Mesodermal cell (in vitro differentiated cells): ENCODE measurements around the gene SLC8A3. TPM values are rescaled to one million over a fixed set of nuclear protein-coding genes. Genes with fewer than 3 reads are reported as not detected.
"Not testable (repeated sequence)": the region's sequence is repeated elsewhere in the genome, so short reads cannot be mapped to it uniquely, and the experiment has no call there.

Source experiments
- H3K27ac ChIP-seq: 2 replicates; pipeline ENCODE4 v1.7.0; 2013; ENCODE audit warnings: mild to moderate bottlenecking, low read depth, low read length, moderate library complexity; ENCODE audit not compliant: severe bottlenecking
- H3K36me3 ChIP-seq: 2 replicates; pipeline ENCODE4 v1.7.1; 2013; ENCODE audit warnings: mild to moderate bottlenecking, low read length, moderate library complexity; ENCODE audit not compliant: control insufficient read depth, insufficient read depth
- H3K4me1 ChIP-seq: one replicate; pipeline ENCODE4 v1.7.1; 2013; ENCODE audit warnings: mild to moderate bottlenecking, low read length; ENCODE audit not compliant: insufficient read depth, control insufficient read depth, poor library complexity, severe bottlenecking
- H3K4me3 ChIP-seq: 2 replicates; pipeline ENCODE4 v1.7.0; 2013; ENCODE audit warnings: low read length, control low read depth, mild to moderate bottlenecking; ENCODE audit not compliant: insufficient read depth, poor library complexity, severe bottlenecking; ENCODE audit errors: extremely low read depth
- H3K9me3 ChIP-seq: 2 replicates; pipeline ENCODE4 v1.7.1; 2013; ENCODE audit warnings: mild to moderate bottlenecking, low read length, moderate library complexity; ENCODE audit not compliant: control insufficient read depth
- WGBS, 2 experiments: methylation state at CpG; one replicate each; pipeline ENCODE4 v1.1.5; 2013; ENCODE audit warnings: missing lambda C conversion rate in 2 of 2; ENCODE audit not compliant: insufficient coverage in 2 of 2; 5-methylcytosine and 5-hydroxymethylcytosine counted together
- polyA plus RNA-seq, 2 experiments: library from polyadenylated mRNA; stranded (reverse); fragments of 50-300 nt; gene quantifications; one replicate each; pipeline ENCODE4 v1.2.3, GENCODE V29; 2013

The SLC8A3 gene
- polyA plus RNA-seq (2013, experiment 1 of 2): 1.3 TPM
- polyA plus RNA-seq (2013, experiment 2 of 2): 0.71 TPM

GRCh38 chr14:70188659-70189455 lies at the start of gene SLC8A3:
Gene SLC8A3 (minus strand): TSS chr14:70188951. CDS start chr14:70168422, 20,529 bp downstream.
- H3K4me1 ChIP-seq: peaks cover 15% of the 10 kb centered on the region
- 0 to 1% methylated on average over 75 to 79 of the region's 83 CpGs for whole genome bisulfite sequencing, 2 experiments
- H3K27ac ChIP-seq: no peak within 1 kb of the TSS
- no peaks in the 10 kb centered on the region for H3K36me3 ChIP-seq
- peak within 1 kb of the TSS; percentile 49 for H3K4me3 ChIP-seq
- H3K9me3 ChIP-seq: no peaks in the 10 kb centered on the region

GRCh38 chr14:70237710-70238109 lies 49.0 kb upstream of the SLC8A3 start:
- WGBS, 2 experiments: 80 to 82% methylated on average over 1 to 3 of the region's 3 CpGs

GRCh38 chr14:70234066-70234950 lies 45.6 kb upstream of the SLC8A3 start:
- Histone ChIP-seq H3K4me3 (no peak overlapping the region), H3K27ac (no peak overlapping the region), H3K36me3 (no peaks in the 10 kb centered on the region), H3K4me1 (peaks cover 3% of the 10 kb centered on the region), H3K9me3 (no peaks in the 10 kb centered on the region)
- WGBS, 2 experiments: 95 to 96% methylated on average over 31 to 56 of the region's 61 CpGs

More at GRCh38 chr14:70237710-70238109, 49.0 kb upstream of the SLC8A3 start:
- peaks cover 3% of the 10 kb centered on the region for H3K4me1 ChIP-seq
- H3K27ac ChIP-seq: no peak overlapping the region
- no peak overlapping the region for H3K4me3 ChIP-seq
- no peaks in the 10 kb centered on the region for H3K9me3 ChIP-seq
- no peaks in the 10 kb centered on the region for H3K36me3 ChIP-seq

- not testable (repeated sequence) for H3K27ac ChIP-seq, H3K9me3 ChIP-seq, H3K4me1 ChIP-seq, H3K4me3 ChIP-seq, H3K36me3 ChIP-seq
- 86 to 91% methylated on average over 6 of the region's 14 CpGs for WGBS, 2 experiments
Measured at GRCh38 chr14:70231756-70232544, 43.2 kb upstream of the SLC8A3 start.

- H3K9me3 ChIP-seq, H3K4me3 ChIP-seq, H3K36me3 ChIP-seq, H3K4me1 ChIP-seq, H3K27ac ChIP-seq: not testable (repeated sequence)
- 60 to 77% methylated on average over 3 to 5 of the region's 9 CpGs for WGBS, 2 experiments
Measured at GRCh38 chr14:70229877-70230640, 41.3 kb upstream of the SLC8A3 start.

GRCh38 chr14:70213721-70214282 lies 25.1 kb upstream of the SLC8A3 start:
- no peaks in the 10 kb centered on the region for H3K36me3 ChIP-seq
- no peak overlapping the region for H3K4me3 ChIP-seq
- no peaks in the 10 kb centered on the region for H3K9me3 ChIP-seq
- WGBS, 2 experiments: 57% methylated on average over 2 of the region's 3 CpGs; no CpG with 5 or more reads in 1 of the 2 experiments
- H3K27ac ChIP-seq: peak overlapping the region; percentile 0
- H3K4me1 ChIP-seq: no peaks in the 10 kb centered on the region

GRCh38 chr14:70212752-70213151 lies 24.0 kb upstream of the SLC8A3 start:
- H3K4me1 ChIP-seq: no peaks in the 10 kb centered on the region
- H3K36me3 ChIP-seq: no peaks in the 10 kb centered on the region
- H3K9me3 ChIP-seq: no peaks in the 10 kb centered on the region
- no peak overlapping the region for H3K27ac ChIP-seq
- H3K4me3 ChIP-seq: no peak overlapping the region
- WGBS, 2 experiments: 83% methylated on average over 1 of the region's 1 CpG; no CpG with 5 or more reads in 1 of the 2 experiments

- Histone ChIP-seq H3K36me3 (no peaks in the 10 kb centered on the region), H3K9me3 (no peaks in the 10 kb centered on the region), H3K4me1 (no peaks in the 10 kb centered on the region), H3K27ac (no peak overlapping the region), H3K4me3 (no peak overlapping the region)
Measured at GRCh38 chr14:70208380-70208779, 19.6 kb upstream of the SLC8A3 start.

GRCh38 chr14:70203686-70204085 lies 14.9 kb upstream of the SLC8A3 start:
- Histone ChIP-seq H3K4me3 (no peak overlapping the region), H3K4me1 (no peaks in the 10 kb centered on the region), H3K9me3 (no peaks in the 10 kb centered on the region), H3K36me3 (no peaks in the 10 kb centered on the region), H3K27ac (no peak overlapping the region)
- WGBS, 2 experiments: 91% methylated on average over 3 of the region's 4 CpGs; no CpG with 5 or more reads in 1 of the 2 experiments
